ENCODE data around the gene EVI5.

GRCh38 chr1:92832537-92833114 lies 47.7 kb upstream of the EVI5 start:
- TF ChIP-seq, protein P1, sequence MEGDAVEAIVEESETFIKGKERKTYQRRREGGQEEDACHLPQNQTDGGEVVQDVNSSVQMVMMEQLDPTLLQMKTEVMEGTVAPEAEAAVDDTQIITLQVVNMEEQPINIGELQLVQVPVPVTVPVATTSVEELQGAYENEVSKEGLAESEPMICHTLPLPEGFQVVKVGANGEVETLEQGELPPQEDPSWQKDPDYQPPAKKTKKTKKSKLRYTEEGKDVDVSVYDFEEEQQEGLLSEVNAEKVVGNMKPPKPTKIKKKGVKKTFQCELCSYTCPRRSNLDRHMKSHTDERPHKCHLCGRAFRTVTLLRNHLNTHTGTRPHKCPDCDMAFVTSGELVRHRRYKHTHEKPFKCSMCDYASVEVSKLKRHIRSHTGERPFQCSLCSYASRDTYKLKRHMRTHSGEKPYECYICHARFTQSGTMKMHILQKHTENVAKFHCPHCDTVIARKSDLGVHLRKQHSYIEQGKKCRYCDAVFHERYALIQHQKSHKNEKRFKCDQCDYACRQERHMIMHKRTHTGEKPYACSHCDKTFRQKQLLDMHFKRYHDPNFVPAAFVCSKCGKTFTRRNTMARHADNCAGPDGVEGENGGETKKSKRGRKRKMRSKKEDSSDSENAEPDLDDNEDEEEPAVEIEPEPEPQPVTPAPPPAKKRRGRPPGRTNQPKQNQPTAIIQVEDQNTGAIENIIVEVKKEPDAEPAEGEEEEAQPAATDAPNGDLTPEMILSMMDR (IDR thresholded peaks at IDR 0.05), result no peak
- TF ChIP-seq POLR2A (IDR thresholded peaks at IDR 0.05), result no peak
